SU-DHL-6 (cell line): ENCODE results near the gene SPSB1.

Experiments used
- CTCF ChIP-seq: fragments of 200-600 bp; sonication (generic); IDR thresholded peaks from one replicate; pipeline ENCODE4 v1.5.1; 2017; ENCODE audit warnings: antibody characterized with exemption, mild to moderate bottlenecking, low read length, moderate library complexity; ENCODE audit not compliant: insufficient read depth, poor library complexity, severe bottlenecking
- EZH2phosphoT487 ChIP-seq: fragments of 200-600 bp; sonication (generic), shearing (Covaris generic); conservative IDR thresholded peaks from 2 replicates; pipeline ENCODE4 v1.6.1; 2018; ENCODE audit warnings: mild to moderate bottlenecking, antibody characterized with exemption, low read length, moderate library complexity, mixed read lengths

GRCh38 chr1:9346566-9346965 lies 53.9 kb downstream of the SPSB1 start:
- TF ChIP-seq EZH2phosphoT487: no peak
- TF ChIP-seq CTCF: no peak
